DND-41 (cell line): ENCODE results near the gene DAZAP1.
A peak's percentile ranks its signal among the peaks of the same experiment; 100 is the strongest.

Experiments used
- ATAC-seq: fragments of 200-7000 bp; cut with Tn5 transposase; 3 replicates; pipeline ENCODE4 v1.9.1; 2021; ENCODE audit warnings: low read depth; ENCODE audit not compliant: insufficient read depth
- DNase-seq: peaks from one replicate; pipeline ENCODE4 v3.0.0-alpha.2; 2020
- H2AFZ ChIP-seq: 2 replicates; pipeline ENCODE4 v1.6.0; 2012; ENCODE audit warnings: low read depth, low read length
- H3K27ac ChIP-seq: 2 replicates; pipeline ENCODE4 v1.5.1; 2012; ENCODE audit warnings: low read length, inconsistent platforms
- H3K27me3 ChIP-seq: fragments of 200-600 bp; sonication (generic); 2 replicates; pipeline ENCODE4 v1.6.0; 2012; ENCODE audit warnings: low read length, mild to moderate bottlenecking, inconsistent platforms; ENCODE audit not compliant: insufficient read depth, poor library complexity
- H3K36me3 ChIP-seq: 2 replicates; pipeline ENCODE4 v1.5.1; 2012; ENCODE audit warnings: low read length, inconsistent platforms; ENCODE audit not compliant: insufficient read depth
- H3K4me1 ChIP-seq: 2 replicates; pipeline ENCODE4 v1.5.1; 2012; ENCODE audit warnings: mild to moderate bottlenecking, low read length; ENCODE audit not compliant: insufficient read depth
- H3K4me2 ChIP-seq: 2 replicates; pipeline ENCODE4 v1.6.0; 2012; ENCODE audit warnings: mild to moderate bottlenecking, moderate library complexity, low read length, inconsistent platforms; ENCODE audit not compliant: insufficient read depth
- H3K4me3 ChIP-seq, 2 experiments: fragments of 200-600 bp in 1 of 2; shearing (Covaris generic) in 1 of 2; 2 replicates each; pipeline ENCODE4 v1.5.1; 2012 to 2016; ENCODE audit warnings: inconsistent platforms in 2 of 2, low read length in 2 of 2, mild to moderate bottlenecking in 2 of 2, low read depth in 1 of 2, moderate library complexity in 1 of 2
- H3K79me2 ChIP-seq: 2 replicates; pipeline ENCODE4 v1.6.0; 2012; ENCODE audit warnings: low read length, inconsistent platforms; ENCODE audit not compliant: insufficient read depth
- H3K9ac ChIP-seq: 2 replicates; pipeline ENCODE4 v1.6.0; 2012; ENCODE audit warnings: low read depth, mild to moderate bottlenecking, inconsistent platforms, low read length, moderate library complexity
- H3K9me3 ChIP-seq: 2 replicates; pipeline ENCODE4 v1.5.1; 2012; ENCODE audit warnings: low read length, moderate library complexity, mild to moderate bottlenecking, inconsistent platforms; ENCODE audit not compliant: insufficient read depth, severe bottlenecking
- H4K20me1 ChIP-seq: 2 replicates; pipeline ENCODE4 v1.6.0; 2012; ENCODE audit warnings: low read length; ENCODE audit not compliant: insufficient read depth
- CTCF ChIP-seq: IDR thresholded peaks from 2 replicates; pipeline ENCODE4 v1.5.1; 2012; ENCODE audit warnings: borderline replicate concordance, low read length, moderate library complexity, mild to moderate bottlenecking; ENCODE audit not compliant: poor library complexity, severe bottlenecking; ENCODE audit errors: extremely low read depth
- EZH2 ChIP-seq: IDR thresholded peaks from 3 replicates; pipeline ENCODE4 v1.6.1; 2012; ENCODE audit warnings: borderline replicate concordance, low read depth, mild to moderate bottlenecking, moderate library complexity, low read length, inconsistent platforms; ENCODE audit not compliant: severe bottlenecking

Gene DAZAP1

GRCh38 chr19:1452802-1453524 is 45.6 kb downstream of the DAZAP1 start:
- no peak for DNase-seq
- Histone ChIP-seq H3K4me2 (no peak overlapping the region), H3K79me2 (no peaks in the 10 kb centered on the region), H3K36me3 (no peaks in the 10 kb centered on the region), H3K4me3 (no peak overlapping the region), H3K9ac (no peak overlapping the region), H3K9me3 (no peaks in the 10 kb centered on the region), H2AFZ (no peak overlapping the region), H3K4me1 (peaks cover 15% of the 10 kb centered on the region), H4K20me1 (peaks cover 36% of the 10 kb centered on the region), H3K27ac (no peak overlapping the region), H3K27me3 (peaks cover 7% of the 10 kb centered on the region)
- no peak for ATAC-seq
- TF ChIP-seq CTCF (no peak), EZH2 (no peak)

GRCh38 chr19:1453525-1454364 is 46.4 kb downstream of the DAZAP1 start:
- no peaks in the 10 kb centered on the region for H3K9me3 ChIP-seq
- no peak for TF ChIP-seq CTCF
- no peak for TF ChIP-seq EZH2
- H3K79me2 ChIP-seq, result no peaks in the 10 kb centered on the region
- DNase-seq (no peak), ATAC-seq (no peak)
- H3K27ac ChIP-seq, result no peak overlapping the region
- no peak overlapping the region for H2AFZ ChIP-seq
- peaks cover 36% of the 10 kb centered on the region for H4K20me1 ChIP-seq
- H3K27me3 ChIP-seq, result peaks cover 7% of the 10 kb centered on the region
- no peak overlapping the region for H3K4me3 ChIP-seq
- H3K9ac ChIP-seq, result no peak overlapping the region
- no peak overlapping the region for H3K4me2 ChIP-seq
- no peaks in the 10 kb centered on the region for H3K36me3 ChIP-seq
- peaks cover 15% of the 10 kb centered on the region for H3K4me1 ChIP-seq

- Histone ChIP-seq H3K79me2 (no peaks in the 10 kb centered on the region), H2AFZ (no peak overlapping the region), H3K27ac (no peak overlapping the region), H3K9ac (no peak overlapping the region), H3K4me2 (0 out of 2 replicates have a peak overlapping the region, but pooled peaks have one; percentile 41), H3K36me3 (peaks cover under 1% of the 10 kb centered on the region), H3K4me3 (no peak overlapping the region), H3K4me1 (peaks cover 15% of the 10 kb centered on the region), H4K20me1 (peaks cover 44% of the 10 kb centered on the region), H3K9me3 (no peaks in the 10 kb centered on the region), H3K27me3 (peaks cover 7% of the 10 kb centered on the region)
- TF ChIP-seq EZH2 (no peak), CTCF (no peak)
- peak; percentile 41 for ATAC-seq
- peak; percentile 46 for DNase-seq
Observed at GRCh38 chr19:1455002-1455335, 47.6 kb downstream of the DAZAP1 start.
